Measurements from ENCODE around the gene FBL.
"Not testable (repeated sequence)": the region's sequence is repeated elsewhere in the genome, so short reads cannot be mapped to it uniquely, and the experiment has no call there.

FBL gene

GRCh38 chr19:39820696-39821095 is 25.5 kb downstream of the FBL start:
- Histone ChIP-seq H3K9ac (ENCODE audit: low read length) (no peak overlapping the region), H3K36me3 (ENCODE audit: control insufficient read depth, insufficient read depth, low read length) (no peaks in the 10 kb centered on the region), H3K4me1 (ENCODE audit: control insufficient read depth, insufficient read depth, low read length) (0 out of 2 replicates have a peak, but pooled peaks cover 3% of the 10 kb centered on the region), H3K4me3 (ENCODE audit: low read depth, low read length) (no peak overlapping the region), H3K9me3 (ENCODE audit: control insufficient read depth, insufficient read depth, low read depth, low read length) (no peaks in the 10 kb centered on the region), H3K27ac (ENCODE audit: low read depth, low read length) (no peak overlapping the region), H3K27me3 (ENCODE audit: control insufficient read depth, insufficient read depth, low read length) (no peaks in the 10 kb centered on the region)

- Histone ChIP-seq H3K4me1 (ENCODE audit: control insufficient read depth, insufficient read depth, low read length) (0 out of 2 replicates have a peak, but pooled peaks cover under 1% of the 10 kb centered on the region), H3K9me3 (ENCODE audit: control insufficient read depth, insufficient read depth, low read depth, low read length) (no peaks in the 10 kb centered on the region), H3K9ac (ENCODE audit: low read length) (no peak overlapping the region), H3K27me3 (ENCODE audit: control insufficient read depth, insufficient read depth, low read length) (no peaks in the 10 kb centered on the region), H3K27ac (ENCODE audit: low read depth, low read length) (no peak overlapping the region), H3K36me3 (ENCODE audit: control insufficient read depth, insufficient read depth, low read length) (no peaks in the 10 kb centered on the region), H3K4me3 (ENCODE audit: low read depth, low read length) (no peak overlapping the region)
Measured at GRCh38 chr19:39819786-39820185, 26.4 kb downstream of the FBL start.

GRCh38 chr19:39818626-39819097 is 27.5 kb downstream of the FBL start:
- Histone ChIP-seq H3K4me3 (ENCODE audit: low read depth, low read length) (no peak overlapping the region), H3K27me3 (ENCODE audit: control insufficient read depth, insufficient read depth, low read length) (no peaks in the 10 kb centered on the region), H3K9ac (ENCODE audit: low read length) (no peak overlapping the region), H3K4me1 (ENCODE audit: control insufficient read depth, insufficient read depth, low read length) (no peaks in the 10 kb centered on the region), H3K9me3 (ENCODE audit: control insufficient read depth, insufficient read depth, low read depth, low read length) (no peaks in the 10 kb centered on the region), H3K36me3 (ENCODE audit: control insufficient read depth, insufficient read depth, low read length) (no peaks in the 10 kb centered on the region), H3K27ac (ENCODE audit: low read depth, low read length) (no peak overlapping the region)

GRCh38 chr19:39817888-39818561 is 28.2 kb downstream of the FBL start:
- H3K27ac ChIP-seq (ENCODE audit: low read depth, low read length) = no peak overlapping the region
- no peaks in the 10 kb centered on the region for H3K4me1 ChIP-seq (ENCODE audit: control insufficient read depth, insufficient read depth, low read length)
- no peak overlapping the region for H3K9ac ChIP-seq (ENCODE audit: low read length)
- H3K9me3 ChIP-seq (ENCODE audit: control insufficient read depth, insufficient read depth, low read depth, low read length) = no peaks in the 10 kb centered on the region
- no peaks in the 10 kb centered on the region for H3K36me3 ChIP-seq (ENCODE audit: control insufficient read depth, insufficient read depth, low read length)
- H3K27me3 ChIP-seq (ENCODE audit: control insufficient read depth, insufficient read depth, low read length) = no peaks in the 10 kb centered on the region
- H3K4me3 ChIP-seq (ENCODE audit: low read depth, low read length) = no peak overlapping the region

- Histone ChIP-seq H3K27me3 (ENCODE audit: control insufficient read depth, insufficient read depth, low read length) (no peaks in the 10 kb centered on the region), H3K9ac (ENCODE audit: low read length) (no peak overlapping the region), H3K4me1 (ENCODE audit: control insufficient read depth, insufficient read depth, low read length) (no peaks in the 10 kb centered on the region), H3K9me3 (ENCODE audit: control insufficient read depth, insufficient read depth, low read depth, low read length) (no peaks in the 10 kb centered on the region), H3K36me3 (ENCODE audit: control insufficient read depth, insufficient read depth, low read length) (no peaks in the 10 kb centered on the region), H3K27ac (ENCODE audit: low read depth, low read length) (no peak overlapping the region), H3K4me3 (ENCODE audit: low read depth, low read length) (no peak overlapping the region)
Measured at GRCh38 chr19:39816287-39817048, 29.7 kb downstream of the FBL start.

- no peak overlapping the region for H3K27ac ChIP-seq (ENCODE audit: low read depth, low read length)
- H3K36me3 ChIP-seq (ENCODE audit: control insufficient read depth, insufficient read depth, low read length) = no peaks in the 10 kb centered on the region
- H3K4me1 ChIP-seq (ENCODE audit: control insufficient read depth, insufficient read depth, low read length) = no peaks in the 10 kb centered on the region
- no peaks in the 10 kb centered on the region for H3K9me3 ChIP-seq (ENCODE audit: control insufficient read depth, insufficient read depth, low read depth, low read length)
- no peaks in the 10 kb centered on the region for H3K27me3 ChIP-seq (ENCODE audit: control insufficient read depth, insufficient read depth, low read length)
- no peak overlapping the region for H3K9ac ChIP-seq (ENCODE audit: low read length)
- no peak overlapping the region for H3K4me3 ChIP-seq (ENCODE audit: low read depth, low read length)
Measured at GRCh38 chr19:39814595-39814994, 31.6 kb downstream of the FBL start.

- not testable (repeated sequence) for H3K27ac ChIP-seq (ENCODE audit: low read depth, low read length); H3K27me3 ChIP-seq (ENCODE audit: control insufficient read depth, insufficient read depth, low read length); H3K9me3 ChIP-seq (ENCODE audit: control insufficient read depth, insufficient read depth, low read depth, low read length); H3K4me1 ChIP-seq (ENCODE audit: control insufficient read depth, insufficient read depth, low read length); H3K9ac ChIP-seq (ENCODE audit: low read length); H3K36me3 ChIP-seq (ENCODE audit: control insufficient read depth, insufficient read depth, low read length); H3K4me3 ChIP-seq (ENCODE audit: low read depth, low read length)
Measured at GRCh38 chr19:39814111-39814510, 32.1 kb downstream of the FBL start.

GRCh38 chr19:39813264-39813993 is 32.8 kb downstream of the FBL start:
- peaks cover 4% of the 10 kb centered on the region; the same call in 1 of the 2 replicates for H3K9me3 ChIP-seq (ENCODE audit: control insufficient read depth, insufficient read depth, low read depth, low read length)
- H3K9ac ChIP-seq (ENCODE audit: low read length) = no peak overlapping the region
- no peaks in the 10 kb centered on the region for H3K4me1 ChIP-seq (ENCODE audit: control insufficient read depth, insufficient read depth, low read length)
- no peaks in the 10 kb centered on the region for H3K27me3 ChIP-seq (ENCODE audit: control insufficient read depth, insufficient read depth, low read length)
- no peaks in the 10 kb centered on the region for H3K36me3 ChIP-seq (ENCODE audit: control insufficient read depth, insufficient read depth, low read length)
- H3K27ac ChIP-seq (ENCODE audit: low read depth, low read length) = no peak overlapping the region
- H3K4me3 ChIP-seq (ENCODE audit: low read depth, low read length) = no peak overlapping the region

GRCh38 chr19:39811064-39811463 is 35.1 kb downstream of the FBL start:
- Histone ChIP-seq H3K9ac (ENCODE audit: low read length) (no peak overlapping the region), H3K4me3 (ENCODE audit: low read depth, low read length) (no peak overlapping the region)

GRCh38 chr19:39810424-39810823 is 35.8 kb downstream of the FBL start:
- Histone ChIP-seq H3K4me1 (ENCODE audit: control insufficient read depth, insufficient read depth, low read length) (no peaks in the 10 kb centered on the region), H3K27me3 (ENCODE audit: control insufficient read depth, insufficient read depth, low read length) (no peaks in the 10 kb centered on the region)

More at GRCh38 chr19:39811064-39811463, 35.1 kb downstream of the FBL start:
- no peak overlapping the region for H3K27ac ChIP-seq (ENCODE audit: low read depth, low read length)
- H3K27me3 ChIP-seq (ENCODE audit: control insufficient read depth, insufficient read depth, low read length) = no peaks in the 10 kb centered on the region
- H3K9me3 ChIP-seq (ENCODE audit: control insufficient read depth, insufficient read depth, low read depth, low read length) = peaks cover 4% of the 10 kb centered on the region; the same call in 1 of the 2 replicates
- no peaks in the 10 kb centered on the region for H3K4me1 ChIP-seq (ENCODE audit: control insufficient read depth, insufficient read depth, low read length)
- H3K36me3 ChIP-seq (ENCODE audit: control insufficient read depth, insufficient read depth, low read length) = no peaks in the 10 kb centered on the region

GRCh38 chr19:39809368-39809767 is 36.8 kb downstream of the FBL start:
- no peaks in the 10 kb centered on the region for H3K36me3 ChIP-seq (ENCODE audit: control insufficient read depth, insufficient read depth, low read length)
- no peak overlapping the region for H3K4me3 ChIP-seq (ENCODE audit: low read depth, low read length)
- H3K9ac ChIP-seq (ENCODE audit: low read length) = no peak overlapping the region
- H3K9me3 ChIP-seq (ENCODE audit: control insufficient read depth, insufficient read depth, low read depth, low read length) = peaks cover 4% of the 10 kb centered on the region; the same call in 1 of the 2 replicates
- H3K27me3 ChIP-seq (ENCODE audit: control insufficient read depth, insufficient read depth, low read length) = no peaks in the 10 kb centered on the region
- no peaks in the 10 kb centered on the region for H3K4me1 ChIP-seq (ENCODE audit: control insufficient read depth, insufficient read depth, low read length)
- H3K27ac ChIP-seq (ENCODE audit: low read depth, low read length) = no peak overlapping the region

More at GRCh38 chr19:39810424-39810823, 35.8 kb downstream of the FBL start:
- Histone ChIP-seq H3K9me3 (ENCODE audit: control insufficient read depth, insufficient read depth, low read depth, low read length) (peaks cover 4% of the 10 kb centered on the region; the same call in 1 of the 2 replicates), H3K4me3 (ENCODE audit: low read depth, low read length) (no peak overlapping the region), H3K27ac (ENCODE audit: low read depth, low read length) (no peak overlapping the region), H3K36me3 (ENCODE audit: control insufficient read depth, insufficient read depth, low read length) (no peaks in the 10 kb centered on the region), H3K9ac (ENCODE audit: low read length) (no peak overlapping the region)

All from HUES6 (cell line).